Measurements from ENCODE around the gene ANXA2R. TPM values are rescaled to one million over a fixed set of nuclear protein-coding genes. Genes with fewer than 3 reads are reported as not detected.
A peak's percentile ranks its signal among the peaks of the same experiment; 100 is the strongest.

The ANXA2R gene
- total RNA-seq, 4 donors from 2014 or later: 0.57 to 2.5 (median 1.6) TPM

DNA sequence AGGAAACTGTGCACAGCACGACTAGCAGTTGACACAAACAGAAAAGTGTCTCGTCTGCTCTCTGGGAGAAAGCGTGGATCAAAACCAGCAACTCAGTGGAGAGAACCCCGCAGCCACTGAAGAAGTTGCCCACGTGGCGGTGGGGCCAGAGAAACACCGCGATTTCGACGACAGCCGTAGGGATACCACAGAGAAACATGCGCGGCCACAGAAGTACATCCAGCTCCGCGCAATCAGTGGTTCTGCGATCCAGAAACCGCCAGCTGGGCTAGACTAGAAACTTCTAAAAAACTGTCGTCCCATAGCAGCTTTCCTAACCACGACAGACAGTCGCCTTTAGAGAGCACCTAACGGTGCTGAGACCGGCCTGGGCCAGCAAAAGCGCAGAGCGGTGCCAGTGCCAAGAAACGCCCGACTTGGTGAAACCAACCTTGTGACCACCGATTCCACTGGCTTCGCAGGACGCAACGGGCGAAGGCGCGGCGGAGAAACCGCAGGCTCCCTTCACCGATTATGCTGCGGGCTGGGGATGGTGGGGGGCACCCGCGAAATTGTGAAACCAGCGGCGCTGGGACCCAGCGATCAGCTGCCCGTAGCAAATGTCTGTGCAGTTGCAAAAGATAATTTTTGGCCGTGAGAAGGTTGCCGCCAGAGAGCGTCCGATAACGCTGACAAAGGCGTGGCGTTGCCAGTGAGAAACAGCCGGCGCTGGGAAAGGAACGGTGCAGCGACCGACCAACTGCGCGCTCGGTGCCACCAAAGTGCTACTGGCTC, 2.7 kb upstream of the ANXA2R start:
- 0 to 1% methylated on average over 18 to 49 of the region's 58 CpGs for WGBS, 2 donors
- H3K27ac ChIP-seq: peak overlapping the region; percentile 93 to 98 (median 96)
- H3K4me3 ChIP-seq: peak overlapping the region; percentile 67 to 80 (median 78)
- H3K27me3 ChIP-seq: peaks cover 0 to 64% (median 4%) of the 10 kb centered on the region in 4 donors
- H3K36me3 ChIP-seq: no peaks in the 10 kb centered on the region
- intact Hi-C loops (cut with DNase I): loop anchor here (10.0 kb wide), 2 partner anchors 128 to 228 kb away; partner anchors contain the start of gene SELENOP
- TF ChIP-seq, protein P1, sequence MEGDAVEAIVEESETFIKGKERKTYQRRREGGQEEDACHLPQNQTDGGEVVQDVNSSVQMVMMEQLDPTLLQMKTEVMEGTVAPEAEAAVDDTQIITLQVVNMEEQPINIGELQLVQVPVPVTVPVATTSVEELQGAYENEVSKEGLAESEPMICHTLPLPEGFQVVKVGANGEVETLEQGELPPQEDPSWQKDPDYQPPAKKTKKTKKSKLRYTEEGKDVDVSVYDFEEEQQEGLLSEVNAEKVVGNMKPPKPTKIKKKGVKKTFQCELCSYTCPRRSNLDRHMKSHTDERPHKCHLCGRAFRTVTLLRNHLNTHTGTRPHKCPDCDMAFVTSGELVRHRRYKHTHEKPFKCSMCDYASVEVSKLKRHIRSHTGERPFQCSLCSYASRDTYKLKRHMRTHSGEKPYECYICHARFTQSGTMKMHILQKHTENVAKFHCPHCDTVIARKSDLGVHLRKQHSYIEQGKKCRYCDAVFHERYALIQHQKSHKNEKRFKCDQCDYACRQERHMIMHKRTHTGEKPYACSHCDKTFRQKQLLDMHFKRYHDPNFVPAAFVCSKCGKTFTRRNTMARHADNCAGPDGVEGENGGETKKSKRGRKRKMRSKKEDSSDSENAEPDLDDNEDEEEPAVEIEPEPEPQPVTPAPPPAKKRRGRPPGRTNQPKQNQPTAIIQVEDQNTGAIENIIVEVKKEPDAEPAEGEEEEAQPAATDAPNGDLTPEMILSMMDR (IDR thresholded peaks at IDR 0.05): peak in 1 of 6 experiments; percentile 6
- peak in 1 of 4 donors; percentile 23 for TF ChIP-seq POLR2A (IDR thresholded peaks at IDR 0.05)
- no peak for DNase-seq
- no peaks in the 10 kb centered on the region for H3K9me3 ChIP-seq
- H3K4me1 ChIP-seq: peaks cover 0 to 79% (median 6%) of the 10 kb centered on the region in 3 donors

DNA sequence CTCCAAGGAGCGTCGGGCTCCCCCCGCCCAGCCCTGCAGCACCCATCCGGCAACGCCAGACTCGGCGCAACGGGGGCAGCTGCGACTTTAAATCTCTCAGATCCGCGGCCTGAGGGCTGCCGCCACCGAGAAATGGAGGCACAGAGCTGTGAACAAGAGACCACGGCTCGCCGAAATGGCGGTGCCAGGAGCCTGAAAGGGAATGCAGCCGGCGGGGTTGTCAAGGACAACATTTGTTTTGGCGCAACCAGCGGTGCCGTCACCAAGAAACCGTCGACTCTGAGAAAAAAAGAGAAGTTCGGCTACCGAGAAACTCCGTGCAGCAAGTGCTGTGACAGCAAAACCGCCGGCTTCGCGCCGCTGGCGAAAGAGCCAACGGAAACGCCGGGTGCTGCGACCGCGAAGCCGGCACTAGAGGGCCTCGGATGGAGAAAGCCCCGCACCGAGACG, 2.1 kb upstream of the ANXA2R start:
- WGBS, 2 donors: 0% methylated on average over 10 to 32 of the region's 44 CpGs
- Histone ChIP-seq H3K27ac (peak overlapping the region; percentile 93 to 98 (median 96)), H3K4me1 (peaks cover 0 to 79% (median 7%) of the 10 kb centered on the region in 3 donors), H3K27me3 (peaks cover 0 to 70% (median 4%) of the 10 kb centered on the region in 4 donors), H3K4me3 (peak overlapping the region; percentile 67 to 80 (median 78)), H3K36me3 (no peaks in the 10 kb centered on the region), H3K9me3 (no peaks in the 10 kb centered on the region)
- no peak for DNase-seq
- TF ChIP-seq, protein P1 (IDR thresholded peaks at IDR 0.05): peak in 2 of 6 experiments; percentile 5 to 7
- peak in 2 of 4 donors; percentile 22 to 40 for TF ChIP-seq POLR2A (IDR thresholded peaks at IDR 0.05)
- intact Hi-C loops (cut with DNase I): loop anchor here (10.0 kb wide), 2 partner anchors 127 to 227 kb away; partner anchors contain the start of gene SELENOP

DNA sequence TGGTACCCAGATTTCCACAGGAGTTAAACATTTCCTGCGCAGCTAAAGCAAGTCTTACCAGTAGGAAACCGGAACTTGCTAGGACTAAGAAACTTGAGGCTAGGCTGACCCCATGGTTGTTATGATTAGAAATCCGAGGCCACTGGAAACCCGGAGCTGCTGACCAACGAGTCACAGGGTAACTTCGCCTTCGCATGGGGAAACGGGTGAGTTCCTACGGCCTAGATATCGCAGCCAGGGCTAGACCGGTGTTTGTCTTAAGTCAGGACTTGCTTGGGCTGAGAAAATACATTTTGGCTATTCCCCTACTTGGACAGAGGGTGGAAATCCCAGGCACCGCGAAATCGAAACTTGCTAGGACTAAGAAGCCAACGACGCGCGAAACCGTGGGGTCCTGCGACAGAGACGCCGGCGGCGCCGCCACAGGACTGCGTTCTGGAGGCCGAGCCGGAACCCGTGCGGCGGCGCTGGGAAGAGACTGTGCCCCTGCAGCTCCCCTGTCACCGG, 1.6 kb upstream of the ANXA2R start:
- WGBS, 2 donors: 2 to 4% methylated on average over 10 to 13 of the region's 33 CpGs
- Histone ChIP-seq H3K4me1 (peaks cover 0 to 79% (median 4%) of the 10 kb centered on the region in 3 donors), H3K4me3 (peak overlapping the region; percentile 67 to 80 (median 78)), H3K27ac (peak overlapping the region; percentile 93 to 98 (median 96)), H3K9me3 (no peaks in the 10 kb centered on the region), H3K27me3 (peaks cover 0 to 75% (median 4%) of the 10 kb centered on the region in 4 donors), H3K36me3 (no peaks in the 10 kb centered on the region)
- DNase-seq: no peak
- TF ChIP-seq, protein P1 (IDR thresholded peaks at IDR 0.05): no peak
- peak in 1 of 4 donors; percentile 21 for TF ChIP-seq POLR2A (IDR thresholded peaks at IDR 0.05)
- intact Hi-C loops (cut with DNase I): loop anchor here (2.0 to 10.0 kb wide), 3 partner anchors 47 to 227 kb away; partner anchors contain the start of gene SELENOP

DNA sequence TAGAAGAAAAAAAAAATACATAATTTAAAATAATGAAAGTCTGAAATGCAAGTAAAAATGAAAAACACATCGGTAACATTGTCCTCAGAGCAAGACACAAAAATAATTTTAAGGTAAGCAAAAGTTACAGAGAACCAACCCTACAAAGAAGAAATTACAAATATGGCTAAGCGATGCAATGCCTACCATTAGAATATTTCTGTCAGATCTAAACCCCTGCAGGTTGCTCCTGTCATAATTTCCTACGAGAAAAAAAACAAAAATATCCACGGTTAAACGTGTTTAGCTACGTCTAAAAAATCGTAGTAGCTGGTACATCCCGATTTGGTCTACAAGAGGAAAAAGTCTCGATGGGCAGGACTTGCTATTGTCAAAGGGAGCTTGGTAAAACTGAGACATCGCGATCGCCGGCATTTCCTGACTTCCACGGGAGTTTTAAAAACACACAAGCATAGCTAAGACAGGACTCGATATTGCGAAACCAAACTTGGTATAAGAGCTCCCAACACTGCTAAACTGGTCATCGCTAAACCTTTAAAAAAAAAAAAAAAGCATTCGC, 1.1 kb upstream of the ANXA2R start:
- intact Hi-C loops (cut with DNase I): loop anchor here (2.0 to 10.0 kb wide), 3 partner anchors 46 to 226 kb away; partner anchors contain the start of gene SELENOP
- Histone ChIP-seq H3K27ac (peak overlapping the region; percentile 93 to 98 (median 96)), H3K27me3 (peaks cover 0 to 80% (median 4%) of the 10 kb centered on the region in 4 donors), H3K9me3 (no peaks in the 10 kb centered on the region), H3K36me3 (no peaks in the 10 kb centered on the region), H3K4me1 (peaks cover 0 to 82% (median 4%) of the 10 kb centered on the region in 3 donors), H3K4me3 (peak overlapping the region; percentile 67 to 80 (median 78))
- no peak for DNase-seq
- 4 to 8% methylated on average over 18 of the region's 18 CpGs for WGBS, 2 donors
- TF ChIP-seq POLR2A (IDR thresholded peaks at IDR 0.05): no peak
- TF ChIP-seq, protein P1 (IDR thresholded peaks at IDR 0.05): peak in 1 of 6 experiments; percentile 3
